GM12878 (cell line): ENCODE measurements around the gene CENPE.

Source experiments
- BHLHE40 ChIP-seq, 2 experiments: fragments of 450-650 bp in 1 of 2; IDR thresholded peaks; 2 replicates each; pipeline ENCODE4 v1.6.1; 2011 to 2017; ENCODE audit warnings: low read depth in 2 of 2, borderline replicate concordance in 1 of 2, improper control_type of control experiment in 1 of 2, low read length in 1 of 2, mild to moderate bottlenecking in 1 of 2
- CEBPZ ChIP-seq: fragments of 150-350 bp; IDR thresholded peaks from 2 replicates; pipeline ENCODE4 v1.6.1; 2016; ENCODE audit warnings: low read depth, low read length

DNA sequence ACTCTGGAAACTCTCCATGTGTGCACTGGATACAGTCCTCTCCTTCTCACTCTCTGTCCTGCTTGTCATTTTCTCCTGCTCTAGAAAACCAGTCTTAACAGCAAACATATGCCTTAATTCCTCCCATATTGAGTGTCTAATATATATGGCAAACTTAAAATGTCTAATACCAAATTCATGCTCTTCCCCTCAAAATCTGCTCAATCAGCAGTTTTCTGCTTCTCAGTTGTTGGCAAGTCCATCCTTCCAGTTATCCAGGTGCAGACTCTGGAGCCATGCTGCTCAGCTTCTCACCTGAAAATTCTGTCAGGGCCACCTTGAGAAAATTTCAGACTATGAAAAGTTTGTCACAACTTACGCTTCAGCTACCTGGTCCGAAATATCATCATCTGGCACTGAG is 3.1 kb upstream of the CENPE start:
- TF ChIP-seq CEBPZ, result no peak
- no peak for TF ChIP-seq BHLHE40 (IDR thresholded peaks at IDR 0.05; ENCODE audit: borderline replicate concordance in 1 of 2, low read depth in 2 of 2, low read length in 1 of 2)
